ENCODE results near the gene SLC1A2. TPM values are rescaled to one million over a fixed set of nuclear protein-coding genes. Genes with fewer than 3 reads are reported as not detected.

SLC1A2 gene
- total RNA-seq, 6 experiments from 2014 or later = 1.7 to 2.4 (median 2.1) TPM

- peaks cover 6% of the 10 kb centered on the region for H3K36me3 Mint-ChIP-seq (ENCODE audit: low read depth)
- peaks cover 34% of the 10 kb centered on the region for H3K4me1 Mint-ChIP-seq (ENCODE audit: low read depth)
- DNase-seq = no peak
- no peaks in the 10 kb centered on the region for H3K9me3 Mint-ChIP-seq
- H3K27me3 Mint-ChIP-seq (ENCODE audit: insufficient read depth) = peaks cover 5% of the 10 kb centered on the region
- no peak overlapping the region for H3K27ac Mint-ChIP-seq
- H3K4me3 Mint-ChIP-seq = no peak overlapping the region
- TF ChIP-seq CTCF (IDR thresholded peaks at IDR 0.05) = no peak
These were observed 148.3 kb downstream of the SLC1A2 start for GRCh38 chr11:35271031-35271430.

GRCh38 chr11:35270342-35270741, 149.0 kb downstream of the SLC1A2 start:
- H3K4me3 Mint-ChIP-seq = no peak overlapping the region

GRCh38 chr11:35267504-35267903, 151.9 kb downstream of the SLC1A2 start:
- peak overlapping the region; percentile 52 for H3K4me3 Mint-ChIP-seq
- H3K9me3 Mint-ChIP-seq = no peaks in the 10 kb centered on the region
- peaks cover 3% of the 10 kb centered on the region for H3K27me3 Mint-ChIP-seq (ENCODE audit: insufficient read depth)
- peak; percentile 91 for DNase-seq
- peaks cover 20% of the 10 kb centered on the region for H3K36me3 Mint-ChIP-seq (ENCODE audit: low read depth)
- peaks cover 22% of the 10 kb centered on the region for H3K4me1 Mint-ChIP-seq (ENCODE audit: low read depth)
- peak overlapping the region; percentile 84 for H3K27ac Mint-ChIP-seq
- TF ChIP-seq CTCF (IDR thresholded peaks at IDR 0.05) = no peak

More at GRCh38 chr11:35270342-35270741, 149.0 kb downstream of the SLC1A2 start:
- peaks cover 27% of the 10 kb centered on the region for H3K4me1 Mint-ChIP-seq (ENCODE audit: low read depth)
- H3K36me3 Mint-ChIP-seq (ENCODE audit: low read depth) = peaks cover 11% of the 10 kb centered on the region
- H3K9me3 Mint-ChIP-seq = no peaks in the 10 kb centered on the region
- TF ChIP-seq CTCF (IDR thresholded peaks at IDR 0.05) = no peak
- no peak for DNase-seq
- H3K27me3 Mint-ChIP-seq (ENCODE audit: insufficient read depth) = peaks cover 3% of the 10 kb centered on the region
- no peak overlapping the region for H3K27ac Mint-ChIP-seq

GRCh38 chr11:35265755-35266454, 153.5 kb downstream of the SLC1A2 start:
- Mint-ChIP-seq H3K4me3 (no peak overlapping the region), H3K27me3 (ENCODE audit: insufficient read depth) (no peaks in the 10 kb centered on the region; the same call in 1 of the 2 replicates), H3K36me3 (ENCODE audit: low read depth) (peaks cover 18% of the 10 kb centered on the region), H3K4me1 (ENCODE audit: low read depth) (peaks cover 33% of the 10 kb centered on the region), H3K27ac (peak overlapping the region; percentile 84; the same call in 1 of the 2 replicates), H3K9me3 (peaks cover 2% of the 10 kb centered on the region; the same call in 1 of the 2 replicates)
- DNase-seq = no peak
- TF ChIP-seq CTCF (IDR thresholded peaks at IDR 0.05) = no peak

GRCh38 chr11:35262735-35263134, 156.6 kb downstream of the SLC1A2 start:
- no peak for DNase-seq
- H3K4me3 Mint-ChIP-seq = no peak overlapping the region
- peaks cover 4% of the 10 kb centered on the region; the same call in 1 of the 2 replicates for H3K9me3 Mint-ChIP-seq
- peaks cover 43% of the 10 kb centered on the region for H3K4me1 Mint-ChIP-seq (ENCODE audit: low read depth)
- H3K36me3 Mint-ChIP-seq (ENCODE audit: low read depth) = peaks cover 24% of the 10 kb centered on the region
- no peaks in the 10 kb centered on the region; the same call in 1 of the 2 replicates for H3K27me3 Mint-ChIP-seq (ENCODE audit: insufficient read depth)
- no peak for TF ChIP-seq CTCF (IDR thresholded peaks at IDR 0.05)
- no peak overlapping the region; the same call in 1 of the 2 replicates for H3K27ac Mint-ChIP-seq

All from HFFc6 (cell line).